Activated T-helper 2 cell treated with anti-CD3 and anti-CD28 coated beads, Interferon-gamma antibody, Interleukin-2, Interleukin-4, amounts not matched to agents 10 μg/mL and 5 μg/mL and 100 μg/mL, durations not matched to agents 14 hours and 24 hours and 36 hours (primary cell): ENCODE measurements around the gene LRBA. TPM values are rescaled to one million over a fixed set of nuclear protein-coding genes. Genes with fewer than 3 reads are reported as not detected.

Experiments
- DNase-seq: peaks from one replicate; pipeline ENCODE4 v3.0.0; 2021; ENCODE audit warnings: low spot score
- H3K27ac Mint-ChIP-seq: one replicate; pipeline ENCODE4 v1.8.0; 2021; ENCODE audit warnings: mixed read lengths
- H3K27me3 Mint-ChIP-seq: one replicate; pipeline ENCODE4 v1.8.0; 2021; ENCODE audit warnings: low read depth, mixed read lengths
- H3K36me3 Mint-ChIP-seq: one replicate; pipeline ENCODE4 v1.8.0; 2021; ENCODE audit warnings: low read depth, mixed read lengths
- H3K4me1 Mint-ChIP-seq: one replicate; pipeline ENCODE4 v1.8.0; 2021; ENCODE audit warnings: low read depth, mixed read lengths
- H3K4me3 Mint-ChIP-seq: one replicate; pipeline ENCODE4 v1.8.0; 2021; ENCODE audit warnings: low read depth, mild to moderate bottlenecking, moderate library complexity, mixed read lengths
- H3K9me3 Mint-ChIP-seq: one replicate; pipeline ENCODE4 v1.8.0; 2021; ENCODE audit warnings: mixed read lengths
- intact Hi-C: fragments of 100-400 bp; cut with micrococcal nuclease; formaldehyde crosslinking; loops from one replicate; pipeline ENCODE4 v1.15.1; 2023
- total RNA-seq: library from RNA; stranded (reverse); gene quantifications from 2 replicates; pipeline ENCODE4 v1.2.3, GENCODE V29; 2022

LRBA gene
- total RNA-seq, 1 donor from 2014 or later = 46.4 TPM

- H3K9me3 Mint-ChIP-seq = no peaks in the 10 kb centered on the region
- H3K4me3 Mint-ChIP-seq = no peak overlapping the region
- peaks cover 14% of the 10 kb centered on the region for H3K36me3 Mint-ChIP-seq
- intact Hi-C loops = no loop called here
- H3K4me1 Mint-ChIP-seq = no peaks in the 10 kb centered on the region
- H3K27ac Mint-ChIP-seq = no peak overlapping the region
- DNase-seq = no peak
- no peaks in the 10 kb centered on the region for H3K27me3 Mint-ChIP-seq
Observed at GRCh38 chr4:150268444-150268843, 746.6 kb downstream of the LRBA start.

GRCh38 chr4:150265806-150266205, 749.3 kb downstream of the LRBA start:
- Mint-ChIP-seq H3K27me3 (no peaks in the 10 kb centered on the region), H3K4me3 (no peak overlapping the region), H3K4me1 (no peaks in the 10 kb centered on the region), H3K27ac (no peak overlapping the region), H3K36me3 (peaks cover 10% of the 10 kb centered on the region), H3K9me3 (no peaks in the 10 kb centered on the region)
- intact Hi-C loops = no loop called here
- DNase-seq = no peak

DNA sequence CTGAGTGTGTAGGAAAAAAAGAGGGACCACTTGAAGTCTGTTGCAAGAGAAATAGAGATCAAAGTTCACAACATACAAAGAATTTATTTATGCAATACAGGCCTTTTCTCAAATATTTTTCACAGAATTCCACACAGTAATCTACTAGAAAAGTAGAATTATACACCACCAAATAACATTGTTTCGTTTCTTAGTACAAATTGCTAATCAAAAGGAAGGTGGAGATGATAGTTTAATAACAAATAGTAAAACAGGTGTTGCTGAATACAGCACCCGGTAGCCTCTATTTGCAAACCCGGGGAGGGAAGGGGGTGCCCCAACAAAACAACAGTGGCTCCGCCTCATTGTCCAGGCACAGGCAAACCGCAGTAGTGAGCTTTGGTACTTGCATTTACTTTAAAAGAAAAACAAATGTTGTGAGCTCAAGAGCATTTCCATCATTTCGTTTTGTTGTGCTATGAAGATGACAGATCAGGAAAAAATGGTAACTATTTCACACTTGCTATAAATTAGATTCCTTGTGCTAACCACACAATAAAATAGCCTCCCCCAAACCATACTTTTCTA, 750.4 kb downstream of the LRBA start:
- H3K27ac Mint-ChIP-seq = no peak overlapping the region
- H3K9me3 Mint-ChIP-seq = no peaks in the 10 kb centered on the region
- intact Hi-C loops = no loop called here
- no peaks in the 10 kb centered on the region for H3K27me3 Mint-ChIP-seq
- H3K36me3 Mint-ChIP-seq = peaks cover 2% of the 10 kb centered on the region
- DNase-seq = no peak
- no peaks in the 10 kb centered on the region for H3K4me1 Mint-ChIP-seq
- no peak overlapping the region for H3K4me3 Mint-ChIP-seq

GRCh38 chr4:150262611-150263010, 752.5 kb downstream of the LRBA start:
- no peaks in the 10 kb centered on the region for H3K36me3 Mint-ChIP-seq
- H3K27me3 Mint-ChIP-seq = no peaks in the 10 kb centered on the region
- intact Hi-C loops = no loop called here
- H3K4me3 Mint-ChIP-seq = no peak overlapping the region
- H3K9me3 Mint-ChIP-seq = no peaks in the 10 kb centered on the region
- no peak for DNase-seq
- no peaks in the 10 kb centered on the region for H3K4me1 Mint-ChIP-seq
- no peak overlapping the region for H3K27ac Mint-ChIP-seq

DNA sequence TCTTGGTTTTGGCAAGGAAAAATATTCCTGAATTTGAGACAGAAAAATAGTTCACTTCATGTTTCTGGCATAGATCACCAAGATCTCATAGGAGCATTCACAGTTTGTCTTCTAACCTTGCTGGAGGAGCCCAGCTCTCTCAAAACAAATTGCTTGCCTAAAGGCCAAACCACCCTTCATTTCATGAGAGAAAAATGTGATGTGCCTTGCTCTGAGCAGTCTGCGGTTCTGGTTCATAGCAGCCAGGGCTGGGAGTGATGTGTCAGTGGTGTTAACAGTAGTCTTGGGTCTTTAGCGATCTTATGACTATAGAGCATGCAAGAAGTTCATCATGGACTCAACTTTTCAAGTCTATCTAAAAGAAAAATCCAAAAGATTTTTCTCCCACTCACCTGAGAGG, 753.5 kb downstream of the LRBA start:
- DNase-seq = no peak
- H3K4me1 Mint-ChIP-seq = no peaks in the 10 kb centered on the region
- intact Hi-C loops = no loop called here
- H3K27me3 Mint-ChIP-seq = no peaks in the 10 kb centered on the region
- H3K36me3 Mint-ChIP-seq = no peaks in the 10 kb centered on the region
- H3K4me3 Mint-ChIP-seq = no peak overlapping the region
- H3K9me3 Mint-ChIP-seq = no peaks in the 10 kb centered on the region
- H3K27ac Mint-ChIP-seq = no peak overlapping the region

- H3K27me3 Mint-ChIP-seq = no peaks in the 10 kb centered on the region
- no peaks in the 10 kb centered on the region for H3K4me1 Mint-ChIP-seq
- H3K27ac Mint-ChIP-seq = no peak overlapping the region
- no peak for DNase-seq
- intact Hi-C loops = no loop called here
- H3K9me3 Mint-ChIP-seq = no peaks in the 10 kb centered on the region
- no peaks in the 10 kb centered on the region for H3K36me3 Mint-ChIP-seq
- no peak overlapping the region for H3K4me3 Mint-ChIP-seq
Observed at GRCh38 chr4:150259861-150260567, 755.1 kb downstream of the LRBA start.

DNA sequence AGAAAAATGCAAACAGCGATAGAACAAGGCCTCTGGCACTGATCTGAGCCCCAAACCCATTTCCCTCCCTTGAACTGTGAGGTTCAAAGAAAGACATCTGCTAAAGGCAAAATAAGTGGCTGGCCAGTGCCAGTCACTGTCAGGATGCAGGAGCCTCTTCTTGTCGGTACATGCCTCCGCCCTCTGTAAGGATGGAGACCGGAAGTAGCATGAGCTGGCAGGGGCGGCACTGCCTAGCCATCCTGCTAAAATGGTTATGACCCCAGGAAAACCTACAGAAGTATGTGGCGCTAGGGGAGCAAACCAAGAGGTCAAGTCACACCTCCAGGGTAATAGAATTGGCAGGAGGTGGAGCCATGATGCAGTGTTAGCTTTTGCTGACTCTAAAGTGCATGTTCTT, 756.5 kb downstream of the LRBA start:
- H3K9me3 Mint-ChIP-seq = no peaks in the 10 kb centered on the region
- no peaks in the 10 kb centered on the region for H3K4me1 Mint-ChIP-seq
- no peak overlapping the region for H3K27ac Mint-ChIP-seq
- H3K36me3 Mint-ChIP-seq = no peaks in the 10 kb centered on the region
- H3K27me3 Mint-ChIP-seq = no peaks in the 10 kb centered on the region
- intact Hi-C loops = no loop called here
- DNase-seq = no peak
- no peak overlapping the region for H3K4me3 Mint-ChIP-seq

DNA sequence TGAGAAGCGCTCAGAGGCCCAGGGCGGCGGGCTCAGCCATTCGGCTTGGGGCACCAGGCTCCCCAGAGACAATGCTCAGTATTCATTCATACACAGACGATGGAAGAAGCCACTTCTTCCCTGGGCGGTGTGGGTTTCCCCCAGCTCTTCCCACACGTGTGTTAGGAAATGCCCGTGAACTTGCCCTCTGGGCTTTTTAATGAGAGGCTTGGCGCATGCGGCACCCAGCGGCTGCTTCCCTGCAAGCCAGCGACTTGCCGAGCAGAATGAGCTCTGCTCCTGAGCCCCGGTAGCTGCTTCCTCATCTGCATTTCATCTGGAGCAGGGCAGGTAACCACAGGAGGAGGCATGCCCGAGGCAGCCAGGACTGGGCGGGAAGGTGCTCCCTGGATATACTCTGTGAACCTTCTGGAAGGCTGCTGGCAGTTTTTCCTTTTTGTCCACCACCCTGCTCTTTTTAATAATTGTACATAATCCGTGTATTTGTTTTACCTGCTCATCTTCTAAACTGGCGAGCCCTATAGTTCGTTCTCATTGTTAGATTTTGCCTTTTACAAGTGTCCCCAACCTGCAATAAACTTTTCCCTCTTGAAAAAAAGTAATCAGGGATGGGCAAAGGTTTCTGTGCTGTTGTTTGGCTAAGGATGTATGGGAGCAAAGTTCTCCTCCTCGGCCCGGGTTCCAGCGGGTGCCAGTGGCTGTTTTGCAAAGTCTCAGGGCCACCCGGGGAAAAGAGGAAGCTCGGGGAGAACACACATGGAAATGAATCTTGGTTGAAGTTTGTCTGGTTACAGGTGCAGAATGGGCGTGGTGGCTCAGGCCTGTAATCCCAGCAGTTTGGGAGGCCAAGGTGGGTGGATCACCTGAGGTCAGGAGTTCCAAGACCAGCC, 758.0 kb downstream of the LRBA start:
- Mint-ChIP-seq H3K4me3 (no peak overlapping the region), H3K9me3 (no peaks in the 10 kb centered on the region), H3K4me1 (no peaks in the 10 kb centered on the region), H3K36me3 (no peaks in the 10 kb centered on the region), H3K27me3 (no peaks in the 10 kb centered on the region), H3K27ac (no peak overlapping the region)
- intact Hi-C loops = no loop called here
- DNase-seq = no peak

DNA sequence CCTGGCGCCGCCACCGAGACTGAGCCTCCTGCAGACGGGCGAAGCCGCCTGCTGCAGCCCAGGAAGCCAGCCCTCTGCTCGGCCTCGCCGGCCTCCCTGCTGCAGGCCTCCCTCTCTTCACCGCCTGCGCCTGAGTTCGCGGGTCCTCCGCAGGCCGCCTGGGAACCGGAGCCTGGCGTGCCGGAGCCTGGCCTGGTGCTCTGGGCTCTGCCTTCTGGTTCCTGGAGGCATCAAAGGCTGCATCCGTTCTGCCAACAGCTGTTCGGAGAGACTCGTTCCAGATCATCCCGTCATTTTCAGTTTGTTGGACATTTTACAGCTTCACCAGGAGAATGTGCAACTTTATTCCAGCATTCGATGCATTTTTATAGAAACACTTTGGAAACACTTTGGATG, 758.9 kb downstream of the LRBA start:
- Mint-ChIP-seq H3K4me1 (no peaks in the 10 kb centered on the region), H3K36me3 (no peaks in the 10 kb centered on the region), H3K4me3 (no peak overlapping the region), H3K27me3 (no peaks in the 10 kb centered on the region), H3K27ac (no peak overlapping the region), H3K9me3 (no peaks in the 10 kb centered on the region)
- intact Hi-C loops = no loop called here
- DNase-seq = no peak

GRCh38 chr4:150255610-150256224, 759.4 kb downstream of the LRBA start:
- no peaks in the 10 kb centered on the region for H3K9me3 Mint-ChIP-seq
- H3K36me3 Mint-ChIP-seq = no peaks in the 10 kb centered on the region
- no peak for DNase-seq
- no peaks in the 10 kb centered on the region for H3K4me1 Mint-ChIP-seq
- intact Hi-C loops = no loop called here
- no peak overlapping the region for H3K27ac Mint-ChIP-seq
- H3K4me3 Mint-ChIP-seq = no peak overlapping the region
- no peaks in the 10 kb centered on the region for H3K27me3 Mint-ChIP-seq

DNA sequence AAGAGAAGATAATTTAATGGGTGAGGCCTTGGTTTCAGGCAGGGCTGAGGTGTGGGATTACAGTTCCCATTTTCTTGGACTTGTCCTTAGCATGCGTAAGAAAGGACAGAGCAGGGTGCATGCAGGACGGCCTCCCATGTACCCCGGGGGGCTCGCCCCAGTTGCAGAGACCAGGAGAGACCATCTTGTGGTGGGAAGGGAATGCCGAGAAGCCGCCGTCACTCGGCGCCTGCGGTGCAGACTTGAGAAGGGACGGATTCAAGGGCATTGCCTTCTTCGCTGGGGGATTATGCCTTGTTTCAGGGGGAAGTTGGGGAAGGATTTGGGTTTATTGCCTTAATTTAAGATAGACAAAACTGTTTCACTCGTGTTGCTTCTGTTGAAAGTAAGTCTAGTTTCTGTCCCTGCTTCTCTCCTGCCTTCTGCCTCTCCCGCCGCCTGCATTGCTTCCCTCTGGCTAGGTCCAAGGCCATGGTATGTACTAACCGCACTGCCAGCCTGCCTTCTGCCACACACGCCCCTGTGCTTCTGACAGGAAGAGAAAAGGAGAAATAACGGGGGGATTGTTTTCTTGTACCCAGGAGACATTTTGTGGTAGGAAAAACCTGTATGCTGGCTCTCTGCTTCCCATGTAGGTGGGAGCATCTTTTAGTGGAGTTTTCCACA, 761.0 kb downstream of the LRBA start:
- no peak overlapping the region for H3K27ac Mint-ChIP-seq
- no peaks in the 10 kb centered on the region for H3K36me3 Mint-ChIP-seq
- no peaks in the 10 kb centered on the region for H3K27me3 Mint-ChIP-seq
- no peak for DNase-seq
- H3K4me1 Mint-ChIP-seq = no peaks in the 10 kb centered on the region
- intact Hi-C loops = no loop called here
- no peaks in the 10 kb centered on the region for H3K9me3 Mint-ChIP-seq
- no peak overlapping the region for H3K4me3 Mint-ChIP-seq

GRCh38 chr4:150253416-150253815, 761.7 kb downstream of the LRBA start:
- no peak for DNase-seq
- Mint-ChIP-seq H3K4me1 (no peaks in the 10 kb centered on the region), H3K27ac (no peak overlapping the region), H3K27me3 (no peaks in the 10 kb centered on the region), H3K36me3 (no peaks in the 10 kb centered on the region), H3K9me3 (no peaks in the 10 kb centered on the region), H3K4me3 (no peak overlapping the region)
- intact Hi-C loops = no loop called here
